HG02610 (cell line): Measurements from ENCODE around the gene PPP2R3B.

Source experiments
- ATAC-seq: cut with Tn5 transposase; IDR thresholded peaks from one replicate; pipeline ENCODE4 v1.9.1; 2021; ENCODE audit warnings: mild to moderate bottlenecking, moderate library complexity; ENCODE audit not compliant: unreplicated experiment

PPP2R3B gene

GRCh38 chrX:372856-373640 is 13.7 kb downstream of the PPP2R3B start:
- no peak for ATAC-seq

GRCh38 chrX:371907-372306 is 14.8 kb downstream of the PPP2R3B start:
- no peak for ATAC-seq

- no peak for ATAC-seq
These were observed 15.6 kb downstream of the PPP2R3B start for GRCh38 chrX:370963-371745.

- no peak for ATAC-seq
These were observed 16.3 kb downstream of the PPP2R3B start for GRCh38 chrX:370244-370962.

- no peak for ATAC-seq
These were observed 17.1 kb downstream of the PPP2R3B start for GRCh38 chrX:369563-370101.

- ATAC-seq = no peak
These were observed 17.7 kb downstream of the PPP2R3B start for GRCh38 chrX:368811-369562.

GRCh38 chrX:367866-368265 is 18.8 kb downstream of the PPP2R3B start:
- ATAC-seq = no peak

- ATAC-seq = no peak
These were observed 19.4 kb downstream of the PPP2R3B start for GRCh38 chrX:367349-367748.

- no peak for ATAC-seq
These were observed 22.9 kb downstream of the PPP2R3B start for GRCh38 chrX:363621-364375.

GRCh38 chrX:362937-363620 is 23.6 kb downstream of the PPP2R3B start:
- ATAC-seq = no peak

GRCh38 chrX:362351-362750 is 24.4 kb downstream of the PPP2R3B start:
- no peak for ATAC-seq

GRCh38 chrX:361231-362145 is 25.2 kb downstream of the PPP2R3B start:
- ATAC-seq = no peak

GRCh38 chrX:360496-361150 is 26.1 kb downstream of the PPP2R3B start:
- ATAC-seq = no peak

GRCh38 chrX:358651-359143 is 28.0 kb downstream of the PPP2R3B start:
- ATAC-seq = no peak

GRCh38 chrX:357693-358471 is 28.8 kb downstream of the PPP2R3B start:
- ATAC-seq = no peak

GRCh38 chrX:357035-357692 is 29.5 kb downstream of the PPP2R3B start:
- ATAC-seq = no peak
